T-helper 1 cell (primary cell): ENCODE data around the gene GAB2.

Experiments
- DNase-seq, 5 donors: peaks; one replicate each; pipeline ENCODE4 v3.0.0-alpha.2; 2012 to 2020

The GAB2 gene

GRCh38 chr11:78200061-78200460 is 217.6 kb downstream of the GAB2 start:
- no peak for DNase-seq

GRCh38 chr11:78199653-78200015 is 218.0 kb downstream of the GAB2 start:
- no peak for DNase-seq

GRCh38 chr11:78199015-78199652 is 218.5 kb downstream of the GAB2 start:
- DNase-seq, result no peak

GRCh38 chr11:78197816-78198215 is 219.8 kb downstream of the GAB2 start:
- no peak for DNase-seq

GRCh38 chr11:78196661-78197091 is 220.9 kb downstream of the GAB2 start:
- no peak for DNase-seq

- DNase-seq, result no peak
These were observed 221.6 kb downstream of the GAB2 start for GRCh38 chr11:78195917-78196560.

GRCh38 chr11:78194490-78194889 is 223.1 kb downstream of the GAB2 start:
- DNase-seq, result no peak

GRCh38 chr11:78193806-78194205 is 223.8 kb downstream of the GAB2 start:
- no peak for DNase-seq

GRCh38 chr11:78192911-78193351 is 224.7 kb downstream of the GAB2 start:
- DNase-seq, result no peak

- no peak for DNase-seq
These were observed 225.3 kb downstream of the GAB2 start for GRCh38 chr11:78192223-78192719.

- DNase-seq, result no peak
These were observed 226.6 kb downstream of the GAB2 start for GRCh38 chr11:78190871-78191538.

- no peak for DNase-seq
These were observed 227.2 kb downstream of the GAB2 start for GRCh38 chr11:78190374-78190773.

GRCh38 chr11:78189851-78190250 is 227.8 kb downstream of the GAB2 start:
- no peak for DNase-seq

GRCh38 chr11:78189174-78189724 is 228.4 kb downstream of the GAB2 start:
- no peak for DNase-seq

- DNase-seq, result peak; percentile 80 to 95 (median 85)
These were observed 229.1 kb downstream of the GAB2 start, which contains the start of the genes KCTD21 and USP35 for GRCh38 chr11:78188286-78189173. Gene KCTD21 (minus strand): TSS chr11:78188626. CDS start chr11:78174554, 14,072 bp downstream. Gene USP35 (plus strand): TSS chr11:78188919. CDS start chr11:78196246, 7,327 bp downstream.

GRCh38 chr11:78187366-78188285 is 230.0 kb downstream of the GAB2 start:
- peak in 1 of 5 donors; percentile 49 for DNase-seq

- DNase-seq, result no peak
These were observed 236.4 kb downstream of the GAB2 start for GRCh38 chr11:78181185-78181584.

- DNase-seq, result no peak
These were observed 236.9 kb downstream of the GAB2 start for GRCh38 chr11:78180751-78181150.

- DNase-seq, result no peak
These were observed 238.1 kb downstream of the GAB2 start for GRCh38 chr11:78179459-78180071.

GRCh38 chr11:78177216-78177615 is 240.4 kb downstream of the GAB2 start:
- no peak for DNase-seq
